GM19240 (cell line): ENCODE data around the gene PERCC1.
"Not testable (repeated sequence)": the region's sequence is repeated elsewhere in the genome, so short reads cannot be mapped to it uniquely, and the experiment has no call there.

Experiments
- DNase-seq: peaks from one replicate; pipeline ENCODE4 v3.0.0; 2011; ENCODE audit warnings: low spot score; ENCODE audit not compliant: insufficient read length

The PERCC1 gene

GRCh38 chr16:1434644-1435592 is 4.0 kb downstream of the PERCC1 start:
- DNase-seq, result no peak

GRCh38 chr16:1435921-1436697 is 5.2 kb downstream of the PERCC1 start:
- no peak for DNase-seq

- no peak for DNase-seq
These were observed 6.0 kb downstream of the PERCC1 start for GRCh38 chr16:1436731-1437355.

- DNase-seq, result no peak
These were observed 6.7 kb downstream of the PERCC1 start for GRCh38 chr16:1437606-1438005.

- DNase-seq, result no peak
These were observed 7.6 kb downstream of the PERCC1 start for GRCh38 chr16:1438229-1439057.

- DNase-seq, result no peak
These were observed 8.3 kb downstream of the PERCC1 start for GRCh38 chr16:1439058-1439698.

GRCh38 chr16:1439699-1440074 is 8.8 kb downstream of the PERCC1 start:
- DNase-seq, result not testable (repeated sequence)

- no peak for DNase-seq
These were observed 10.5 kb downstream of the PERCC1 start for GRCh38 chr16:1441391-1441829.

GRCh38 chr16:1442697-1443096 is 11.8 kb downstream of the PERCC1 start:
- no peak for DNase-seq

- DNase-seq, result no peak
These were observed 12.6 kb downstream of the PERCC1 start for GRCh38 chr16:1443403-1443973.

- DNase-seq, result no peak
These were observed 13.3 kb downstream of the PERCC1 start, which contains the start of gene CCDC154 for GRCh38 chr16:1443980-1444729. TSS of gene CCDC154 (minus strand) at chr16:1444556. CDS start at chr16:1444322, 234 bp downstream.

- no peak for DNase-seq
These were observed 14.0 kb downstream of the PERCC1 start for GRCh38 chr16:1444730-1445517.

GRCh38 chr16:1445518-1446203 is 14.8 kb downstream of the PERCC1 start:
- no peak for DNase-seq

- no peak for DNase-seq
These were observed 15.6 kb downstream of the PERCC1 start for GRCh38 chr16:1446296-1447080.

- no peak for DNase-seq
These were observed 17.1 kb downstream of the PERCC1 start for GRCh38 chr16:1447965-1448364.

- no peak for DNase-seq
These were observed 17.7 kb downstream of the PERCC1 start for GRCh38 chr16:1448536-1449116.
